HEK293T (cell line): Measurements from ENCODE around the gene ITGB3BP.

Source experiments
- BHLHE40 ChIP-seq: fragments of 450-650 bp; IDR thresholded peaks from 2 replicates; pipeline ENCODE4 v1.6.1; 2016; ENCODE audit warnings: mild to moderate bottlenecking, moderate library complexity, borderline replicate concordance
- ELF4 ChIP-seq: fragments of 450-650 bp; IDR thresholded peaks from 2 replicates; pipeline ENCODE4 v1.6.1; 2017; ENCODE audit warnings: antibody characterized with exemption
- HDGF ChIP-seq: fragments of 450-650 bp; IDR thresholded peaks from 2 replicates; pipeline ENCODE4 v1.6.1; 2017; ENCODE audit warnings: antibody characterized with exemption, borderline replicate concordance
- TARDBP ChIP-seq: fragments of 450-650 bp; IDR thresholded peaks from 2 replicates; pipeline ENCODE4 v1.6.1; 2016

DNA sequence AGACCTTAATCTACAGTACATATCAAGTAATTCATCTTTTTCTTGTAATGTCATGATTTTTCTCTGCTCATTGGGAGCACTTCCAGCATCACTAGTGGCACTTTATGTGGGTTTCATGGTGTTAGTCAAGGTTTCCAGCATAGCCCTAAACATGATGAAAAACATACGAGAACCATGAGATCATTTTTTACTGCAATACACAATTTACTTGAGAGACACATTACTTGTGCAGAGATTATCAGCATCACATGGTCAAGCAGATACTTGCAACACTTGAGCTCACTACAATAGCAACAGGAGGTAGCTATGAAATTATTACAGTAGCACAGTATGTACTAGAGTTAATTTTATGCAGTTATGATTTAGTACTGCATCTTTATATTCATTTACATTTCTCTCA lies 36.4 kb downstream of the ITGB3BP start:
- no peak for TF ChIP-seq ELF4
- TF ChIP-seq HDGF: no peak
- TF ChIP-seq TARDBP: no peak
- TF ChIP-seq BHLHE40: no peak
